ENCODE results near the gene TRRAP. TPM values are rescaled to one million over a fixed set of nuclear protein-coding genes. Genes with fewer than 3 reads are reported as not detected.

The TRRAP gene
- total and polyA plus RNA-seq, 2 of the 8 experiments (the other 6 are each of a cell fraction or from before 2014, with no cell fraction given), result 21.7 to 48.6 TPM

- no peak overlapping the region for H3K14ac ChIP-seq (ENCODE audit: insufficient read length)
- no peak overlapping the region for H3K4me2 ChIP-seq (ENCODE audit: insufficient read depth in 1 of 2, low read depth in 2 of 2, low read length in 2 of 2)
- no peak overlapping the region for H3K4ac ChIP-seq (replicated peaks; ENCODE audit: insufficient read length, low read depth, low read length)
- no peak overlapping the region for H3K18ac ChIP-seq (ENCODE audit: extremely low read depth, low read length)
- 91% methylated on average over 34 of the region's 36 CpGs; no CpG with 5 or more reads in 1 of the 2 experiments for WGBS, 2 experiments (ENCODE audit: extremely low coverage in 1 of 2, insufficient coverage in 1 of 2, insufficient read length in 1 of 2, insufficient replicate concordance in 2 of 2, low coverage in 1 of 2, low lambda C conversion rate in 2 of 2, missing lambda C conversion rate in 1 of 2)
- H2BK120ac ChIP-seq (replicated peaks; ENCODE audit: low read depth, low read length), result no peak overlapping the region
- H4K5ac ChIP-seq (ENCODE audit: insufficient read length, low read depth, low read length), result no peak overlapping the region
- H3K9me3 ChIP-seq (ENCODE audit: insufficient read depth in 2 of 2, low read depth in 1 of 2, low read length in 1 of 2), result no peaks in the 10 kb centered on the region
- H3K4me1 ChIP-seq (replicated peaks in 1 of 4; ENCODE audit: control insufficient read depth in 3 of 4, insufficient read depth in 4 of 4, low read length in 3 of 4), result no peaks in the 10 kb centered on the region
- H4K91ac ChIP-seq (replicated peaks; ENCODE audit: insufficient read length, low read length), result no peak overlapping the region
- no peak overlapping the region for H3K9ac ChIP-seq (replicated peaks in 1 of 4; ENCODE audit: extremely low read depth in 1 of 4, low read depth in 3 of 4, low read length in 3 of 4)
- H3K27ac ChIP-seq (ENCODE audit: low read depth, low read length), result no peak overlapping the region
- FAIRE-seq (no peak), DNase-seq (ENCODE audit: low read depth in 1 of 2, low spot score in 2 of 2) (no peak)
- H3K79me1 ChIP-seq (ENCODE audit: low read depth, low read length), result no peaks in the 10 kb centered on the region; the same call in 1 of the 2 replicates
- no peak overlapping the region for H3K23ac ChIP-seq (ENCODE audit: insufficient read length)
- H3K36me3 ChIP-seq (ENCODE audit: control insufficient read depth in 2 of 4, insufficient read depth in 4 of 4, low read length in 3 of 4), result peaks cover 18 to 72% (median 46%) of the 10 kb centered on the region in 4 experiments; a peak in 6 of 8 replicates
- no peaks in the 10 kb centered on the region for H3K23me2 ChIP-seq (ENCODE audit: low read depth, low read length)
- H2BK12ac ChIP-seq (ENCODE audit: low read depth, low read length), result no peak overlapping the region
- H2BK5ac ChIP-seq (ENCODE audit: low read depth, low read length), result no peak overlapping the region
- POLR2A ChIA-PET (ENCODE audit: partially characterized antibody), result no interaction called here
- no peak overlapping the region for H2BK15ac ChIP-seq (ENCODE audit: low read length)
- H3K27me3 ChIP-seq (replicated peaks in 1 of 4; ENCODE audit: control insufficient read depth in 3 of 4, extremely low read depth in 1 of 4, insufficient read depth in 3 of 4, low read length in 3 of 4), result no peaks in the 10 kb centered on the region
- H3K79me2 ChIP-seq (ENCODE audit: control insufficient read depth in 1 of 2, insufficient read depth in 2 of 2, low read length in 2 of 2), result no peaks in the 10 kb centered on the region
- CTCF ChIA-PET (ENCODE audit: partially characterized antibody), result no interaction called here
- no peak overlapping the region for H3K4me3 ChIP-seq (ENCODE audit: extremely low read depth in 1 of 4, insufficient read depth in 2 of 4, low read depth in 3 of 4, low read length in 4 of 4)
- H2BK20ac ChIP-seq (ENCODE audit: low read length), result no peak overlapping the region
- H4K20me1 ChIP-seq (replicated peaks in 1 of 2; ENCODE audit: control insufficient read depth in 1 of 2, insufficient read depth in 2 of 2, low read length in 2 of 2), result peaks cover 2% of the 10 kb centered on the region in 2 experiments
- H4K8ac ChIP-seq (ENCODE audit: extremely low read depth, insufficient read depth, low read length), result no peak overlapping the region
- no peak overlapping the region for H2AK5ac ChIP-seq (ENCODE audit: low read depth, low read length)
- no peak overlapping the region for H3K56ac ChIP-seq (replicated peaks; ENCODE audit: insufficient read length, low read depth, low read length)
- no peak overlapping the region for H2AFZ ChIP-seq (ENCODE audit: low read length)
- no peak for TF ChIP-seq SP4 (IDR thresholded peaks at IDR 0.05; ENCODE audit: low read length)
- TF ChIP-seq ZNF274 (IDR thresholded peaks at IDR 0.05; ENCODE audit: borderline replicate concordance, extremely low read depth, low read length), result no peak
- no peak for TF ChIP-seq CBX5 (IDR thresholded peaks at IDR 0.05; ENCODE audit: low read depth, low read length)
- no peak for TF ChIP-seq HDAC2 (IDR thresholded peaks at IDR 0.05; ENCODE audit: borderline replicate concordance in 1 of 2, low read depth in 2 of 2, low read length in 2 of 2)
- TF ChIP-seq SRF (IDR thresholded peaks at IDR 0.05; ENCODE audit: low read depth, low read length), result no peak
- TF ChIP-seq, protein P1, sequence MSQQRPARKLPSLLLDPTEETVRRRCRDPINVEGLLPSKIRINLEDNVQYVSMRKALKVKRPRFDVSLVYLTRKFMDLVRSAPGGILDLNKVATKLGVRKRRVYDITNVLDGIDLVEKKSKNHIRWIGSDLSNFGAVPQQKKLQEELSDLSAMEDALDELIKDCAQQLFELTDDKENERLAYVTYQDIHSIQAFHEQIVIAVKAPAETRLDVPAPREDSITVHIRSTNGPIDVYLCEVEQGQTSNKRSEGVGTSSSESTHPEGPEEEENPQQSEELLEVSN (IDR thresholded peaks at IDR 0.05), result no peak
- TF ChIP-seq NANOG (IDR thresholded peaks at IDR 0.05; ENCODE audit: insufficient read depth, low read depth, low read length, poor library complexity, severe bottlenecking), result no peak
- no peak for TF ChIP-seq RXRA (IDR thresholded peaks at IDR 0.05; ENCODE audit: insufficient read depth, low read depth, low read length)
- no peak for TF ChIP-seq EP300 (IDR thresholded peaks at IDR 0.05; ENCODE audit: borderline replicate concordance in 1 of 2, low read depth in 2 of 2, low read length in 2 of 2)
- TF ChIP-seq TAF7 (optimal IDR thresholded peaks at IDR 0.05; ENCODE audit: borderline replicate concordance, low read depth, low read length), result no peak
Measured at GRCh38 chr7:99011706-99012404, 133.5 kb downstream of the TRRAP start.

Data from H1 (cell line).